DMS79 (cell line): Measurements from ENCODE around the gene ZNF566.

Experiments
- DNase-seq: peaks from one replicate; lab custom pipeline; 2025; lab: John Stamatoyannopoulos, UW

Gene ZNF566

GRCh38 chr19:36441339-36441738, 48.0 kb downstream of the ZNF566 start:
- DNase-seq: no peak

- DNase-seq: no peak
Measured at GRCh38 chr19:36436531-36436930, 52.8 kb downstream of the ZNF566 start.

GRCh38 chr19:36423925-36424324, 65.4 kb downstream of the ZNF566 start:
- DNase-seq: no peak

DNA sequence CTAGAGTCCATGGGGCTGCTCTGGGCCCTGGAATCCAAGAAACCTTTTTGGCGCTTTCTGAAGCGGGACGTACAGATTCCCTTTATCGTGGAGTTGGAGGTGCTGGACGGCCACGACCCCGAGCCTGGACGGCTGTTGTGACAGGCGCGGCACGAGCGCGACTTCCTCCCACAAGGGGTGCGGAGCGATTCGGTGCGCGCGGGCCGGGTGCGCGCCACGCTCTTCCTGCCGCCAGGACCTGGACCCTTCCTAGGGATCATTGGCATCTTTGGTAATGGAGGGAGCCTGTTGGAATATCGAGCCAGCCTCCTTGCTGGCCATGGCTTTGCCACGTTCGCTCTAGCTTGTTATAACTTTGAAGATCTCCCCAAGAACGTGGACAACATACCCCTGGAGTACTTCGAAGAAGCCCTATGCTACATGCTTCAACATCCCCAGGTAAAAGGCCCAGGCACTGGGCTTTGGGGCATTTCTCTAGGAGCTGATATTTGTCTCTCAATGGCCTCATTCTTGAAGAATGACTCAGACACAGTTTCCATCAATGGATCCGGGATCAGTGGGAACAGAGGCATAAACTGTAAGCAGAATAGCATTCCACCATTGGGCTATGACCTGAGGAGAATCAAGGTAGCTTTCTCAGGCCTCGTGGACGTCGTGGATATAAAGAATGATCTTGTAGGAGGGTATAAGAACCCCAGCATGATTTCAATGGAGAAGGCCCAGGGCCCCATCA, 67.4 kb downstream of the ZNF566 start:
- DNase-seq: no peak

GRCh38 chr19:36420961-36421748, 68.2 kb downstream of the ZNF566 start:
- DNase-seq: no peak

- peak; percentile 78 for DNase-seq
Measured at GRCh38 chr19:36418287-36419001, 70.9 kb downstream of the ZNF566 start, which contains the start of gene ZFP82. TSS of gene ZFP82 (minus strand) at chr19:36418644. CDS start at chr19:36409789, 8,855 bp downstream.

DNA sequence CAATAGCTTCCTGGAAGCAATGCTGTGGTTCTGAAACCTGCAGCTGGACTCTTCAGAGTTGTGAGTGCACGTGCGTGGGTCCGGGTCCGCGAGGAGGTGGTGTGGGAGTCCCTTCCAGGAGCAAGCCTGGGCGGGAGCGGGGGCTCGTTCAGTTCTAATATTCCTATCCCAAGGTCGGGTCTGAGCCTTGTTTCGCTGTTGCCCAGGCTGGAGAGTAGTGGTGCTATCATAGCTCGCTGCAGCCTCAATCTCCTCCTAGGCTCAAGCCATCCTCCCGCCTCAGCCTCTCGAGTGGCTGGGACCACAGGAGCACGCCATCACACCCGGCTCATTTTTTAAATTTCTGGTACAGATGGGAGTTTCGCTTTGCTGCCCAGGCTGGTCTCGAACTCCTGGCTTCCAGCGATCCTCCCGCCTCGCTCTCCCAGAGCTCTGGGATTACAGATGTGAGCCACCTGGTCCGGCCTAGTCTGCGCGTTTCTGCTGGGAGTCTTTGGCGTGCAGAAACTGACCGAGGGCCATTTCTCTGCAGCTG, 71.5 kb downstream of the ZNF566 start:
- DNase-seq: no peak

DNA sequence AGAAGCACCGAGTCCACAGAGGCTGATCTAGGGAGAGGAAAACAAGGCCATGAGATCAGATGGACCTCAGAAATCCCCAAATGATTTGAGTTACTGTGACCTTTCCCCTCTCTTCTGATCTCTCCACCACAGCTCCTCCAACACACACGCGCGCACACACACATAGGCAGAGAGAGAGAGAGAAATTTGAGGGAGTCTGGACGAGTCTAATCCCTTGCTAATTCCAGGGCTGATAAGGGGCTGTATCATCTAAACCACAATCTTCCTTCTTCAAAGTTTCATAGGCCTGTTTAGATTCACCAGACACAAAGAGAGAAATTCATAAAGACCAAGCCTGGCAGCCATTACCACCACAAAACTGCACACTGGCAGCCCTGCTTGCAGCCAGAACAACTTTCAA, 79.5 kb downstream of the ZNF566 start:
- DNase-seq: no peak

GRCh38 chr19:36408101-36408500, 81.3 kb downstream of the ZNF566 start:
- no peak for DNase-seq

- DNase-seq: no peak
Measured at GRCh38 chr19:36404498-36404897, 84.9 kb downstream of the ZNF566 start.

- no peak for DNase-seq
Measured at GRCh38 chr19:36401475-36401874, 87.9 kb downstream of the ZNF566 start.

- DNase-seq: no peak
Measured at GRCh38 chr19:36398571-36398970, 90.8 kb downstream of the ZNF566 start.
